H1 (cell line): ENCODE data around the gene UPP1. TPM values are rescaled to one million over a fixed set of nuclear protein-coding genes. Genes with fewer than 3 reads are reported as not detected.

Source experiments
- ASH2L ChIP-seq: fragments of 200-600, 300-600 bp; sonication (generic); IDR thresholded peaks from one replicate; pipeline ENCODE4 v1.7.1; 2017; ENCODE audit warnings: low read length
- CHD1 ChIP-seq: IDR thresholded peaks from 2 replicates; pipeline ENCODE4 v1.6.1; 2012; ENCODE audit warnings: low read depth, low read length, improper control_type of control experiment
- FOSL1 ChIP-seq: IDR thresholded peaks from 2 replicates; pipeline ENCODE4 v1.6.1; 2011; ENCODE audit warnings: mild to moderate bottlenecking, low read depth, low read length, moderate library complexity; ENCODE audit not compliant: insufficient read depth
- HDAC6 ChIP-seq: IDR thresholded peaks from one replicate; pipeline ENCODE4 v1.7.1; 2012; ENCODE audit warnings: low read depth, mild to moderate bottlenecking, inconsistent platforms, low read length, moderate library complexity
- JUN ChIP-seq: IDR thresholded peaks from 2 replicates; pipeline ENCODE4 v1.6.1; 2011; ENCODE audit warnings: low read depth, mild to moderate bottlenecking, improper control_type of control experiment, low read length
- POU5F1 ChIP-seq: IDR thresholded peaks from 2 replicates; pipeline ENCODE4 v1.6.1; 2011; ENCODE audit warnings: low read depth, mild to moderate bottlenecking, low read length, moderate library complexity
- RBBP5 ChIP-seq: IDR thresholded peaks from 2 replicates; pipeline ENCODE4 v1.7.1; 2012; ENCODE audit warnings: low read depth, mild to moderate bottlenecking, inconsistent platforms, low read length, moderate library complexity, borderline replicate concordance
- SAP30 ChIP-seq: fragments of 300-600 bp; sonication (generic); IDR thresholded peaks from 2 replicates; pipeline ENCODE4 v1.7.1; 2012; ENCODE audit warnings: low read length, moderate library complexity, mild to moderate bottlenecking, inconsistent platforms; ENCODE audit not compliant: insufficient read depth, insufficient replicate concordance
- SIRT6 ChIP-seq: IDR thresholded peaks from one replicate; pipeline ENCODE4 v1.7.1; 2012; ENCODE audit warnings: low read length, inconsistent platforms
- SIX5 ChIP-seq: IDR thresholded peaks from 2 replicates; pipeline ENCODE4 v1.6.1; 2011; ENCODE audit warnings: mild to moderate bottlenecking, low read depth, low read length
- SP1 ChIP-seq: IDR thresholded peaks from 2 replicates; pipeline ENCODE4 v1.6.1; 2011; ENCODE audit warnings: low read depth, low read length
- SP4 ChIP-seq: IDR thresholded peaks from 2 replicates; pipeline ENCODE4 v1.6.1; 2012; ENCODE audit warnings: low read length, inconsistent platforms
- TAF1 ChIP-seq: IDR thresholded peaks from 2 replicates; pipeline ENCODE4 v1.6.1; 2011; ENCODE audit warnings: mild to moderate bottlenecking, low read depth, low read length
- polyA plus RNA-seq, 7 experiments: library from polyadenylated mRNA; depleted of rRNA in 3 of 7; stranded (reverse) in 5 of 7; unstranded in 2 of 7; fragments of >200 nt in 5 of 7; fragments of 200-250 nt in 2 of 7; gene quantifications; 1 replicate in 5 of 7; 2 replicates in 1 of 7; 4 replicates in 1 of 7; pipeline versions ENCODE4 v1.2.1 to v1.2.3, GENCODE V29; 2011 to 2013; ENCODE audit warnings: missing spikeins in 2 of 7, mixed read lengths in 2 of 7
- total RNA-seq: library from RNA; stranded (reverse); fragmentation: NEBNext Ultra II Directional; extraction: Animal tissue kit (Norgen Biotek cat#: 25700); gene quantifications from 2 replicates; pipeline ENCODE4 v1.2.1, GENCODE V29; 2021

UPP1 gene
- total and polyA plus RNA-seq, 2 of the 8 experiments (the other 6 are each of a cell fraction or from before 2014, with no cell fraction given) = 40.7 to 46.2 TPM

DNA sequence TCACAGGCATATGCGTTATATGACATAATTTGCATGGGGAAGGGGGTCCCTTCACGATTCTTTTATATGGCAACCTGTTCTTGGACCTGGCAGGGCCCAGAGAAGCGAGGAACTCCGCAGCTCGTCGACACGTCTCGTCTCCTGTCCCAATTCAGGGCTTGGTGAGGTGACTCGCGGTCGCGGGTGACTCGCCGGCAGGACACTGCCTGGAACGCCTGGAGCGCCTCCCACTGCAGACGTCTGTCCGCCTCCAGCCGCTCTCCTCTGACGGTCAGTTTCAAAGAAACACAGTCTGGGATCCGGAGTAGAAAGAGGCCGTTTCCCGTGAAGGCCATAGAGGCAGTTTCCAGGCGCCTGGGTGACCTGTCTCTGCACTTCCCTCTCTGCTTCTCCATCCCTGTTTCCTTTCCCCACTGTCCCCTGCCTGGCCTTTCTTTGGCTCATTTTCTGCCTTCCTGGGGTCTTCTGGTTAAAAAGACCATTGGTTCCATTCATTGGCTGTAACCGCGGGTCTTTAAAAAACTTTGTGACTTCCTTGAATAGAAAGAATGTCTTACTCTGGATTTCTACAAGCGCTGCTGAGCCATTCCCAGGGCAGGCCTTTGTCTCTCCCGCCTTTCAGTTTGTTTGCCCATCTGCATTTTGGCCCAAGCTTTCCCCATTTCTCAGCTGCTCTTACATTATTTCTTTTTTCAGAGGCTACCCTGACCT, 1.2 kb downstream of the UPP1 start (continued):
- TF ChIP-seq SIX5 (no peak), FOSL1 (no peak), ASH2L (no peak), TAF1 (peak; percentile 44; the same call in 1 of the 2 replicates), RBBP5 (no peak), SP4 (no peak), SAP30 (peak; percentile 69), CHD1 (no peak), HDAC6 (no peak), SP1 (no peak), JUN (no peak), SIRT6 (no peak), POU5F1 (no peak)
